Adrenal gland (tissue), 5 donors: ENCODE data around the gene TACC2.

Experiments used
- CTCF ChIP-seq, 6 experiments: fragments of 450-650 bp in 4 of 6; fragments of 200-600 bp in 2 of 6; sonication (generic) in 1 of 6; IDR thresholded peaks; 1 replicate in 5 of 6; 2 replicates in 1 of 6; pipeline versions ENCODE4 v1.5.1 to v1.8.0; 2016 to 2021; ENCODE audit warnings: antibody characterized with exemption in 6 of 6, mild to moderate bottlenecking in 2 of 6, moderate library complexity in 1 of 6
- POLR2A ChIP-seq, 2 donors: fragments of 450-650 bp; IDR thresholded peaks; one replicate each; pipeline ENCODE4 v1.6.1; 2017; ENCODE audit warnings: antibody characterized with exemption in 2 of 2, mild to moderate bottlenecking in 2 of 2, moderate library complexity in 1 of 2
- donor health status: DM: no; HTN: no; CAD: no.

GRCh38 chr10:122279725-122280141, 290.8 kb downstream of the TACC2 start:
- no peak for TF ChIP-seq POLR2A (IDR thresholded peaks at IDR 0.05)
- peak in 4 of 6 experiments; percentile 38 to 59 (median 42) for TF ChIP-seq CTCF (IDR thresholded peaks at IDR 0.05)
